ENCODE data around the gene DNLZ. TPM values are rescaled to one million over a fixed set of nuclear protein-coding genes. Genes with fewer than 3 reads are reported as not detected.

DNLZ gene
- total and polyA plus RNA-seq, 4 donors = 2.0 to 7.1 (median 4.5) TPM

GRCh38 chr9:136370687-136371532 lies 7.4 kb upstream of the DNLZ start (continued):
- TF ChIP-seq TAF1 (conservative IDR thresholded peaks at IDR 0.05) (no peak), FOXA2 (IDR thresholded peaks at IDR 0.05) (no peak), MAX (IDR thresholded peaks at IDR 0.05) (no peak), RAD21 (IDR thresholded peaks at IDR 0.05) (no peak)
- TF ChIP-seq, protein P1, sequence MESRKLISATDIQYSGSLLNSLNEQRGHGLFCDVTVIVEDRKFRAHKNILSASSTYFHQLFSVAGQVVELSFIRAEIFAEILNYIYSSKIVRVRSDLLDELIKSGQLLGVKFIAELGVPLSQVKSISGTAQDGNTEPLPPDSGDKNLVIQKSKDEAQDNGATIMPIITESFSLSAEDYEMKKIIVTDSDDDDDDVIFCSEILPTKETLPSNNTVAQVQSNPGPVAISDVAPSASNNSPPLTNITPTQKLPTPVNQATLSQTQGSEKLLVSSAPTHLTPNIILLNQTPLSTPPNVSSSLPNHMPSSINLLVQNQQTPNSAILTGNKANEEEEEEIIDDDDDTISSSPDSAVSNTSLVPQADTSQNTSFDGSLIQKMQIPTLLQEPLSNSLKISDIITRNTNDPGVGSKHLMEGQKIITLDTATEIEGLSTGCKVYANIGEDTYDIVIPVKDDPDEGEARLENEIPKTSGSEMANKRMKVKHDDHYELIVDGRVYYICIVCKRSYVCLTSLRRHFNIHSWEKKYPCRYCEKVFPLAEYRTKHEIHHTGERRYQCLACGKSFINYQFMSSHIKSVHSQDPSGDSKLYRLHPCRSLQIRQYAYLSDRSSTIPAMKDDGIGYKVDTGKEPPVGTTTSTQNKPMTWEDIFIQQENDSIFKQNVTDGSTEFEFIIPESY (IDR thresholded peaks at IDR 0.05) = no peak

DNA sequence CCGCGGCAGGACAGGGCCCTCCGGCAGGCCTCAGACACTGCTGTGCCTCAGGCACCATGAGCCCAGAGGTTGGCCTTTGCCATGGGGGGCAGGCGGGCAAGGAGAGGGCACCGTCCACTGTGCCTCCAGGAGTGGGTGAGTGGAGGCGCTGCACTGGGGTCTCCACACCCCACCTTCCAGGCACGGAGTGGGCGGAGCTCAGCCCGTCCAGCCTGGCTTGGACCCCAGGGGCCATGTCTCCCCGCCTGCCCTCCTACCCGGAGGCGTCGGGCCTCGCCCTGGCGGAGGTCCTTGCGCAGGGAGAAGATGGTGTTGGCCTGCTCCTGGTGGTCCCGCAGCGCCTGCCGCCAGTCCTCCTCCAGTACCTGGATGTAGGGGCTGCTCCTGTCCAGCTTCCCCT lies 6.5 kb upstream of the DNLZ start:
- Histone ChIP-seq H3K9ac (ENCODE audit: low read depth in 1 of 2, low read length in 2 of 2) (no peak overlapping the region), H3K9me3 (ENCODE audit: control insufficient read depth in 4 of 4, low read length in 3 of 4) (no peaks in the 10 kb centered on the region), H3K4me1 (ENCODE audit: control insufficient read depth in 4 of 4, insufficient read depth in 4 of 4, low read length in 3 of 4) (peaks cover 0 to 10% (median 6%) of the 10 kb centered on the region in 4 donors), H3K27ac (ENCODE audit: low read depth in 1 of 2, low read length in 2 of 2) (no peak overlapping the region), H3K27me3 (ENCODE audit: control insufficient read depth in 4 of 4, insufficient read depth in 4 of 4, low read length in 3 of 4) (no peaks in the 10 kb centered on the region), H3K36me3 (ENCODE audit: control insufficient read depth in 4 of 4, insufficient read depth in 3 of 4, low read depth in 1 of 4, low read length in 3 of 4) (peaks cover 0 to 1% (median 0%) of the 10 kb centered on the region in 4 donors), H3K4me3 (ENCODE audit: low read depth in 1 of 3, low read length in 3 of 3) (no peak overlapping the region)
- no peak for DNase-seq (ENCODE audit: low spot score)
- 96% methylated on average over 19 of the region's 19 CpGs for WGBS
- TF ChIP-seq, protein P2, sequence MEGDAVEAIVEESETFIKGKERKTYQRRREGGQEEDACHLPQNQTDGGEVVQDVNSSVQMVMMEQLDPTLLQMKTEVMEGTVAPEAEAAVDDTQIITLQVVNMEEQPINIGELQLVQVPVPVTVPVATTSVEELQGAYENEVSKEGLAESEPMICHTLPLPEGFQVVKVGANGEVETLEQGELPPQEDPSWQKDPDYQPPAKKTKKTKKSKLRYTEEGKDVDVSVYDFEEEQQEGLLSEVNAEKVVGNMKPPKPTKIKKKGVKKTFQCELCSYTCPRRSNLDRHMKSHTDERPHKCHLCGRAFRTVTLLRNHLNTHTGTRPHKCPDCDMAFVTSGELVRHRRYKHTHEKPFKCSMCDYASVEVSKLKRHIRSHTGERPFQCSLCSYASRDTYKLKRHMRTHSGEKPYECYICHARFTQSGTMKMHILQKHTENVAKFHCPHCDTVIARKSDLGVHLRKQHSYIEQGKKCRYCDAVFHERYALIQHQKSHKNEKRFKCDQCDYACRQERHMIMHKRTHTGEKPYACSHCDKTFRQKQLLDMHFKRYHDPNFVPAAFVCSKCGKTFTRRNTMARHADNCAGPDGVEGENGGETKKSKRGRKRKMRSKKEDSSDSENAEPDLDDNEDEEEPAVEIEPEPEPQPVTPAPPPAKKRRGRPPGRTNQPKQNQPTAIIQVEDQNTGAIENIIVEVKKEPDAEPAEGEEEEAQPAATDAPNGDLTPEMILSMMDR (IDR thresholded peaks at IDR 0.05; ENCODE audit: low read depth, low read length, missing input control) = no peak
- TF ChIP-seq GABPA (IDR thresholded peaks at IDR 0.05 in 1 of 2, conservative IDR thresholded peaks at IDR 0.05 in 1 of 2) (no peak), EGR1 (IDR thresholded peaks at IDR 0.05; ENCODE audit: low read depth in 2 of 2) (no peak), RAD21 (IDR thresholded peaks at IDR 0.05) (no peak), SP1 (IDR thresholded peaks at IDR 0.05) (no peak), HNF4A (conservative IDR thresholded peaks at IDR 0.05) (no peak), ATF3 (IDR thresholded peaks at IDR 0.05) (no peak), FOXA2 (IDR thresholded peaks at IDR 0.05) (no peak), JUND (IDR thresholded peaks at IDR 0.05) (no peak), RXRA (IDR thresholded peaks at IDR 0.05) (no peak), HNF4G (IDR thresholded peaks at IDR 0.05) (no peak), YY1 (IDR thresholded peaks at IDR 0.05) (no peak), MAX (IDR thresholded peaks at IDR 0.05) (no peak)
- TF ChIP-seq, protein P1 (IDR thresholded peaks at IDR 0.05) = no peak
